Ascending aorta (tissue), 2 donors: ENCODE results near the gene DDR2. TPM values are rescaled to one million over a fixed set of nuclear protein-coding genes. Genes with fewer than 3 reads are reported as not detected.
A peak's percentile ranks its signal among the peaks of the same experiment; 100 is the strongest.

Experiments used
- DNase-seq, 2 donors: peaks; one replicate each; pipeline ENCODE4 v3.0.0-alpha.2; 2019; ENCODE audit warnings: low spot score in 2 of 2
- H3K27ac ChIP-seq, 2 donors: fragments of 200-600 bp; sonication (generic); one replicate each; pipeline ENCODE4 v1.5.1; 2016 to 2017; ENCODE audit warnings: mild to moderate bottlenecking in 1 of 2
- H3K27me3 ChIP-seq: fragments of 200-600 bp; sonication (generic); one replicate; pipeline ENCODE4 v1.5.1; 2017
- H3K36me3 ChIP-seq, 2 donors: fragments of 200-600 bp; sonication (generic); one replicate each; pipeline ENCODE4 v1.5.1; 2016
- H3K4me1 ChIP-seq, 2 donors: fragments of 200-600 bp; sonication (generic); one replicate each; pipeline ENCODE4 v1.5.1; 2016 to 2017; ENCODE audit warnings: mild to moderate bottlenecking in 1 of 2
- H3K4me3 ChIP-seq, 2 donors: fragments of 200-600 bp; sonication (generic); one replicate each; pipeline ENCODE4 v1.5.1; 2016 to 2017; ENCODE audit warnings: mild to moderate bottlenecking in 1 of 2
- H3K9me3 ChIP-seq, 2 donors: fragments of 200-600 bp; sonication (generic); one replicate each; pipeline ENCODE4 v1.5.1; 2016
- CTCF ChIP-seq, 3 experiments: fragments of 200-600 bp in 2 of 3; fragments of 450-650 bp in 1 of 3; sonication (generic) in 2 of 3; IDR thresholded peaks; one replicate each; pipeline ENCODE4 v1.5.1; 2016 to 2019; ENCODE audit warnings: antibody characterized with exemption in 3 of 3, mild to moderate bottlenecking in 1 of 3, moderate library complexity in 1 of 3
- intact Hi-C: fragments of 100-400 bp; cut with DNase I; formaldehyde crosslinking; loops from one replicate; pipeline ENCODE4 v1.15.1; 2023
- total RNA-seq: library from RNA; depleted of rRNA; stranded (reverse); fragments of >200 nt; gene quantifications from one replicate; pipeline ENCODE4 v1.1.0, GENCODE V29; 2016

Gene DDR2
- total RNA-seq, 1 donor from 2014 or later = 77.9 TPM

- Histone ChIP-seq H3K4me3 (no peak overlapping the region), H3K27ac (peak overlapping the region; percentile 87 to 90), H3K9me3 (no peaks in the 10 kb centered on the region), H3K36me3 (no peaks in the 10 kb centered on the region), H3K27me3 (no peaks in the 10 kb centered on the region), H3K4me1 (peaks cover 0 to 12% of the 10 kb centered on the region in 2 donors)
- DNase-seq = no peak
- intact Hi-C loops = loop anchor here (5.0 kb wide), 2 partner anchors 43 to 103 kb away; no protein-coding TSS in a partner anchor
- TF ChIP-seq CTCF (IDR thresholded peaks at IDR 0.05) = no peak
Observed at GRCh38 chr1:162629651-162630050, 2.6 kb upstream of the DDR2 start.

GRCh38 chr1:162631546-162632191, 595 bp upstream of the DDR2 start:
- H3K4me1 ChIP-seq = peaks cover 0 to 19% of the 10 kb centered on the region in 2 donors
- TF ChIP-seq CTCF (IDR thresholded peaks at IDR 0.05) = no peak
- DNase-seq = no peak
- H3K4me3 ChIP-seq = peak overlapping the region; percentile 58 to 70
- H3K36me3 ChIP-seq = no peaks in the 10 kb centered on the region
- no peaks in the 10 kb centered on the region for H3K9me3 ChIP-seq
- H3K27ac ChIP-seq = peak overlapping the region; percentile 87 to 90
- H3K27me3 ChIP-seq = no peaks in the 10 kb centered on the region
- intact Hi-C loops = loop anchor here (1.0 to 5.0 kb wide), 4 partner anchors 18 to 101 kb away; no protein-coding TSS in a partner anchor

- TF ChIP-seq CTCF (IDR thresholded peaks at IDR 0.05) = no peak
- Histone ChIP-seq H3K36me3 (no peaks in the 10 kb centered on the region), H3K9me3 (no peaks in the 10 kb centered on the region), H3K27ac (peak overlapping the region; percentile 87 to 90), H3K4me1 (peaks cover 0 to 20% of the 10 kb centered on the region in 2 donors), H3K27me3 (no peaks in the 10 kb centered on the region), H3K4me3 (peak overlapping the region; percentile 58 to 70)
- DNase-seq = no peak
- intact Hi-C loops = loop anchor here (1.0 to 5.0 kb wide), 4 partner anchors 19 to 100 kb away; no protein-coding TSS in a partner anchor
Observed at GRCh38 chr1:162632698-162633080, 425 bp downstream of the DDR2 start.

- TF ChIP-seq CTCF (IDR thresholded peaks at IDR 0.05) = no peak
- H3K4me3 ChIP-seq = peak overlapping the region; percentile 58 to 70
- no peaks in the 10 kb centered on the region for H3K27me3 ChIP-seq
- no peaks in the 10 kb centered on the region for H3K9me3 ChIP-seq
- H3K27ac ChIP-seq = peak overlapping the region; percentile 87 to 90
- H3K4me1 ChIP-seq = peaks cover 0 to 20% of the 10 kb centered on the region in 2 donors
- intact Hi-C loops = loop anchor here (2.0 to 5.0 kb wide), 3 partner anchors 39 to 99 kb away; no protein-coding TSS in a partner anchor
- H3K36me3 ChIP-seq = no peaks in the 10 kb centered on the region
- DNase-seq = no peak
Observed at GRCh38 chr1:162633081-162633762, 958 bp downstream of the DDR2 start.

- peak overlapping the region in 1 of 2 donors; percentile 87 for H3K27ac ChIP-seq
- H3K9me3 ChIP-seq = no peaks in the 10 kb centered on the region
- no peaks in the 10 kb centered on the region for H3K36me3 ChIP-seq
- no peaks in the 10 kb centered on the region for H3K27me3 ChIP-seq
- intact Hi-C loops = no loop called here
- no peak for TF ChIP-seq CTCF (IDR thresholded peaks at IDR 0.05)
- DNase-seq = no peak
- peak overlapping the region in 1 of 2 donors; percentile 70 for H3K4me3 ChIP-seq
- peaks cover 0 to 16% of the 10 kb centered on the region in 2 donors for H3K4me1 ChIP-seq
Observed at GRCh38 chr1:162635418-162635817, 3.2 kb downstream of the DDR2 start.
